HTR-8/SVneo (cell line): Measurements from ENCODE around the gene FGF8.

Experiments used
- DNase-seq: peaks from one replicate; pipeline ENCODE4 v3.0.0; 2011; ENCODE audit warnings: low spot score, mixed read lengths; ENCODE audit not compliant: insufficient read length
- FAIRE-seq: peaks from 2 replicates; lab custom pipeline; 2011; peaks lifted over from hg19 to GRCh38; lab: Jason Lieb, UNC

FGF8 gene

GRCh38 chr10:101771380-101771779, 4.5 kb downstream of the FGF8 start:
- no peak for DNase-seq
- no peak for FAIRE-seq

- DNase-seq (no peak), FAIRE-seq (no peak)
Measured at GRCh38 chr10:101770331-101771215, 5.3 kb downstream of the FGF8 start.

GRCh38 chr10:101769541-101770180, 6.3 kb downstream of the FGF8 start:
- FAIRE-seq: no peak
- no peak for DNase-seq

GRCh38 chr10:101768791-101769170, 7.1 kb downstream of the FGF8 start:
- FAIRE-seq (no peak), DNase-seq (no peak)

- no peak for FAIRE-seq
- no peak for DNase-seq
Measured at GRCh38 chr10:101767966-101768790, 7.7 kb downstream of the FGF8 start.

GRCh38 chr10:101767600-101767945, 8.3 kb downstream of the FGF8 start:
- no peak for DNase-seq

GRCh38 chr10:101766753-101767599, 8.9 kb downstream of the FGF8 start:
- no peak for FAIRE-seq
- no peak for DNase-seq

More at GRCh38 chr10:101767600-101767945, 8.3 kb downstream of the FGF8 start:
- FAIRE-seq: no peak

- FAIRE-seq: no peak
- no peak for DNase-seq
Measured at GRCh38 chr10:101766306-101766705, 9.6 kb downstream of the FGF8 start.

GRCh38 chr10:101763141-101763846, 12.6 kb downstream of the FGF8 start:
- DNase-seq (no peak), FAIRE-seq (no peak)

GRCh38 chr10:101762736-101763135, 13.2 kb downstream of the FGF8 start:
- FAIRE-seq: no peak
- no peak for DNase-seq

- DNase-seq (no peak), FAIRE-seq (no peak)
Measured at GRCh38 chr10:101761226-101761625, 14.7 kb downstream of the FGF8 start.

GRCh38 chr10:101760510-101760909, 15.4 kb downstream of the FGF8 start:
- DNase-seq (no peak), FAIRE-seq (no peak)

GRCh38 chr10:101759309-101760247, 16.3 kb downstream of the FGF8 start:
- DNase-seq (no peak), FAIRE-seq (no peak)

GRCh38 chr10:101758858-101759257, 17.1 kb downstream of the FGF8 start:
- FAIRE-seq (no peak), DNase-seq (no peak)

- FAIRE-seq: no peak
- no peak for DNase-seq
Measured at GRCh38 chr10:101752241-101752640, 23.7 kb downstream of the FGF8 start.

- FAIRE-seq: peak; percentile 9
- no peak for DNase-seq
Measured at GRCh38 chr10:101749047-101750016, 26.6 kb downstream of the FGF8 start.

GRCh38 chr10:101748496-101748895, 27.4 kb downstream of the FGF8 start:
- FAIRE-seq: no peak
- no peak for DNase-seq
